ENCODE data around the gene CUBN. TPM values are rescaled to one million over a fixed set of nuclear protein-coding genes. Genes with fewer than 3 reads are reported as not detected.

Gene CUBN
- total RNA-seq, 2 donors from 2014 or later: 1.3 to 9.7 TPM

- Histone ChIP-seq H3K9me3 (no peaks in the 10 kb centered on the region), H3K4me1 (replicated peaks) (no peaks in the 10 kb centered on the region), H3K27ac (no peak overlapping the region), H3K36me3 (no peaks in the 10 kb centered on the region), H3K4me3 (no peak overlapping the region), H3K27me3 (replicated peaks; ENCODE audit: insufficient read depth) (no peaks in the 10 kb centered on the region)
- WGBS: 76% methylated on average over 4 of the region's 4 CpGs
- intact Hi-C loops (cut with DNase I): no loop called here
- TF ChIP-seq POLR2A (IDR thresholded peaks at IDR 0.05) (no peak), POLR2AphosphoS5 (IDR thresholded peaks at IDR 0.05) (no peak)
- DNase-seq (ENCODE audit: low spot score): no peak
Observed at GRCh38 chr10:16904639-16905061, 225.0 kb downstream of the CUBN start.

DNA sequence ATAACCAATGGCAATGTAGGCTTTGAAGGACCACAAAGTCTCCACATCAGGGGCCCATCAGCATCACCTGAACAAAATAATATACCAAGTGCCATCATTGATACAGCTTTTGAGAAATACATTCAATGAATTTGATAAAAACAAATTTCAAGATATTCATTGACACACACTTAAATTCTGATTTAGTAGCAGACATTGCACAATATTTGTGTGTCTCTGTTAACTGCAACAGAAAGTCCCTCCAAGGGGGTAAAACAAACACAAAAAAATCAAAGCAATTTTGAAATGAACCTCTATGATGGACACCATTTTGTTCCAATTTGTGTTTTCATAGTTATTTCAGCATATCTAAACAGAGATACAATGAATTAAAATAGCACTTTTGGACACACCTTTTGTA, 225.6 kb downstream of the CUBN start:
- TF ChIP-seq POLR2AphosphoS5 (IDR thresholded peaks at IDR 0.05): no peak
- TF ChIP-seq, protein P1, sequence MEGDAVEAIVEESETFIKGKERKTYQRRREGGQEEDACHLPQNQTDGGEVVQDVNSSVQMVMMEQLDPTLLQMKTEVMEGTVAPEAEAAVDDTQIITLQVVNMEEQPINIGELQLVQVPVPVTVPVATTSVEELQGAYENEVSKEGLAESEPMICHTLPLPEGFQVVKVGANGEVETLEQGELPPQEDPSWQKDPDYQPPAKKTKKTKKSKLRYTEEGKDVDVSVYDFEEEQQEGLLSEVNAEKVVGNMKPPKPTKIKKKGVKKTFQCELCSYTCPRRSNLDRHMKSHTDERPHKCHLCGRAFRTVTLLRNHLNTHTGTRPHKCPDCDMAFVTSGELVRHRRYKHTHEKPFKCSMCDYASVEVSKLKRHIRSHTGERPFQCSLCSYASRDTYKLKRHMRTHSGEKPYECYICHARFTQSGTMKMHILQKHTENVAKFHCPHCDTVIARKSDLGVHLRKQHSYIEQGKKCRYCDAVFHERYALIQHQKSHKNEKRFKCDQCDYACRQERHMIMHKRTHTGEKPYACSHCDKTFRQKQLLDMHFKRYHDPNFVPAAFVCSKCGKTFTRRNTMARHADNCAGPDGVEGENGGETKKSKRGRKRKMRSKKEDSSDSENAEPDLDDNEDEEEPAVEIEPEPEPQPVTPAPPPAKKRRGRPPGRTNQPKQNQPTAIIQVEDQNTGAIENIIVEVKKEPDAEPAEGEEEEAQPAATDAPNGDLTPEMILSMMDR (IDR thresholded peaks at IDR 0.05): no peak
- TF ChIP-seq POLR2A (IDR thresholded peaks at IDR 0.05): no peak
- H3K27ac ChIP-seq: no peak overlapping the region
- H3K9me3 ChIP-seq: no peaks in the 10 kb centered on the region
- no peak overlapping the region for H3K4me3 ChIP-seq
- DNase-seq (ENCODE audit: low spot score): no peak
- H3K27me3 ChIP-seq (replicated peaks; ENCODE audit: insufficient read depth): no peaks in the 10 kb centered on the region
- H3K36me3 ChIP-seq: no peaks in the 10 kb centered on the region
- intact Hi-C loops (cut with DNase I): no loop called here
- no peaks in the 10 kb centered on the region for H3K4me1 ChIP-seq (replicated peaks)

GRCh38 chr10:16902606-16903005, 227.0 kb downstream of the CUBN start:
- H3K27me3 ChIP-seq (replicated peaks; ENCODE audit: insufficient read depth): no peaks in the 10 kb centered on the region
- intact Hi-C loops (cut with DNase I): no loop called here
- no peak overlapping the region for H3K27ac ChIP-seq
- 67% methylated on average over 1 of the region's 1 CpG for WGBS
- TF ChIP-seq POLR2A (IDR thresholded peaks at IDR 0.05) (no peak), POLR2AphosphoS5 (IDR thresholded peaks at IDR 0.05) (no peak)
- no peak for DNase-seq (ENCODE audit: low spot score)
- H3K9me3 ChIP-seq: no peaks in the 10 kb centered on the region
- H3K4me1 ChIP-seq (replicated peaks): no peaks in the 10 kb centered on the region
- no peaks in the 10 kb centered on the region for H3K36me3 ChIP-seq
- H3K4me3 ChIP-seq: no peak overlapping the region

GRCh38 chr10:16901106-16901505, 228.5 kb downstream of the CUBN start:
- Histone ChIP-seq H3K9me3 (no peaks in the 10 kb centered on the region), H3K4me1 (replicated peaks) (no peaks in the 10 kb centered on the region), H3K27me3 (replicated peaks; ENCODE audit: insufficient read depth) (no peaks in the 10 kb centered on the region), H3K27ac (no peak overlapping the region), H3K36me3 (no peaks in the 10 kb centered on the region), H3K4me3 (no peak overlapping the region)
- intact Hi-C loops (cut with DNase I): no loop called here
- DNase-seq (ENCODE audit: low spot score): no peak
- TF ChIP-seq, protein P1 (IDR thresholded peaks at IDR 0.05): no peak
- TF ChIP-seq POLR2AphosphoS5 (IDR thresholded peaks at IDR 0.05) (no peak), POLR2A (IDR thresholded peaks at IDR 0.05) (no peak)
- 50% methylated on average over 2 of the region's 2 CpGs for WGBS

DNA sequence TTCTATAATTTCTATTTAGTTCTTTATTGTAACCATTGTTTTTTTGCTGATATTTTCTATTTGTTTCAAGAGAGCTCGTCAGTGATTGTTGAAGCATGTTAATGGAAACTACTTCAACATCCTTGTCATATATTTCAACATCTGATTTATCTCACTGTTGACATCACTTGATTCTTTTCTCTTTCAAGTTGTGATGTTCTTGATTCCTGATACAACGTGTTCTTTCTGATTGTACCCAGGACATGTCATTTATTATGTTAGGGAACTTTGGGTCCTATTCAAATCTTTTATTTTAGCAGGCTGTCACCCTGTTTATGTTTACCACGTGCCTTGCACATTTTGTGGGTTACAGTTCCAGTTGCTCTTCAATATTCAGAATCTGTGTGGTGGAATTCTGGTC, 232.6 kb downstream of the CUBN start:
- H3K27me3 ChIP-seq (replicated peaks; ENCODE audit: insufficient read depth): no peaks in the 10 kb centered on the region
- no peaks in the 10 kb centered on the region for H3K9me3 ChIP-seq
- H3K27ac ChIP-seq: no peak overlapping the region
- H3K4me1 ChIP-seq (replicated peaks): no peaks in the 10 kb centered on the region
- TF ChIP-seq, protein P1 (IDR thresholded peaks at IDR 0.05): no peak
- TF ChIP-seq POLR2AphosphoS5 (IDR thresholded peaks at IDR 0.05) (no peak), POLR2A (IDR thresholded peaks at IDR 0.05) (no peak)
- no peak for DNase-seq (ENCODE audit: low spot score)
- intact Hi-C loops (cut with DNase I): no loop called here
- H3K4me3 ChIP-seq: no peak overlapping the region
- no peaks in the 10 kb centered on the region for H3K36me3 ChIP-seq
- WGBS: 74% methylated on average over 3 of the region's 3 CpGs

DNA sequence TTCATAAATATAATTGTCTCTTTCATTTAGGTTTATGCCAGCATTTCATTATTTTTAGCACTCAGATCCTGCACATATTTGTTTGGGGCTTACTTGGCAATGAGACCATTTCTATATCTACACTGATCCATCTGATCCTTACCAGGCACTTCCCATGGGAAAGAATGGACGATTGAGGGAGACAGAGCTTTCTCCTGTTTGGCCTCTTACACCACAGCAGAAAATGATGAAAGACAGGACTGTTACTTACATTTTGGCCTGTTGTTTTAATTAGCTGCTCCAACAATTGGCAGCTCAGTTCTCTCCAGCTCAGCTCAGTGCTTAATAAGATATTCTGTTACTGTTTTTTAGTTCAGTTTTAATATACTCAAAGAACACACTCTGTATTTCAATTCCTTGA, 234.8 kb downstream of the CUBN start:
- 59% methylated on average over 1 of the region's 1 CpG for WGBS
- TF ChIP-seq, protein P1 (IDR thresholded peaks at IDR 0.05): no peak
- no peak for TF ChIP-seq POLR2AphosphoS5 (IDR thresholded peaks at IDR 0.05)
- TF ChIP-seq POLR2A (IDR thresholded peaks at IDR 0.05): no peak
- no peaks in the 10 kb centered on the region for H3K9me3 ChIP-seq
- H3K27ac ChIP-seq: no peak overlapping the region
- H3K36me3 ChIP-seq: no peaks in the 10 kb centered on the region
- no peak overlapping the region for H3K4me3 ChIP-seq
- intact Hi-C loops (cut with DNase I): no loop called here
- no peak for DNase-seq (ENCODE audit: low spot score)
- no peaks in the 10 kb centered on the region for H3K4me1 ChIP-seq (replicated peaks)
- no peaks in the 10 kb centered on the region for H3K27me3 ChIP-seq (replicated peaks; ENCODE audit: insufficient read depth)

Measured in prostate gland (tissue), 2 donors.